NCI-H524 treated with DMSO at 0.1 percent for 48 hours (cell line): Measurements from ENCODE around the gene KIAA0040.

Experiments used
- DNase-seq: peaks from one replicate; lab custom pipeline; 2025; lab: John Stamatoyannopoulos, UW

The KIAA0040 gene

GRCh38 chr1:175171036-175171913 lies 21.3 kb downstream of the KIAA0040 start:
- no peak for DNase-seq

GRCh38 chr1:175169286-175170018 lies 23.1 kb downstream of the KIAA0040 start:
- no peak for DNase-seq

GRCh38 chr1:175168782-175169181 lies 23.8 kb downstream of the KIAA0040 start:
- no peak for DNase-seq

GRCh38 chr1:175167861-175168260 lies 24.7 kb downstream of the KIAA0040 start:
- no peak for DNase-seq

DNA sequence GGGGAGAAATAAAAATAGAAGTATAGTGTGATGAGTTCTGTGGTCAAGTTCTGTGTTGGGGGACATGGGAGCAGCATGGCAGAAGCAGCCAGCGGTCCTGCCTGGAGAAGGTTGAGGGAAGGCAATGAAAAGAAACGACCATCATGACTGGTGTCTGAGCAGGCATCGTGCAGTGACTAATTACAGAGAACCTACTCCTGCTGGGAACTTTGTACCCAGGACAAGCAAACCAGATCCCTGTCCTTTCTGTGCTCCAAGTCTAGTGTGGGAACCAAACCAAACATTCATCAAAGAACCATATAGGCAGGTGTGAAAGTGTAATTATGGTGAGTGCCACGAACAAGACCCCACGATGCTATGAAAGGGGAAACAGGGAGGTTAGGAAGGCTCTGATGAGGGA lies 25.8 kb downstream of the KIAA0040 start:
- DNase-seq = no peak

DNA sequence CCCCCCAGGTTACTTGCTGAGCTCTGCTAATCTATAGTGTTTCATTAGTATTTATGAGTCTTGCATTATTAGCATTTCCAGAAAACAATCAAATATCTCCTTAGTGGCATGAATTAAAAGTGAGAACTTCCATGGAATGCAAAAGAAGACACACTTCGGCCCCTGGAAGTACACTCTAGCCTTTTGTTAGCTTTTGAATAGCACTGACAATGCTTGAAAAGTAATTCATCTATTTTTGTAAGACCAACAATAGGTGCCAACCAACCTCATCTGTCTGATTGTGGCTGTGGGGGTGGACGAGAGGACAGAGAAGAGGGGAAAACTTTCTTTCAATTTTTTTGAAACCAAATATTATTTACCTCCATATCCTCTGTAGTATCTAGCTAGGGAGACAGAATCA lies 27.8 kb downstream of the KIAA0040 start:
- no peak for DNase-seq

DNA sequence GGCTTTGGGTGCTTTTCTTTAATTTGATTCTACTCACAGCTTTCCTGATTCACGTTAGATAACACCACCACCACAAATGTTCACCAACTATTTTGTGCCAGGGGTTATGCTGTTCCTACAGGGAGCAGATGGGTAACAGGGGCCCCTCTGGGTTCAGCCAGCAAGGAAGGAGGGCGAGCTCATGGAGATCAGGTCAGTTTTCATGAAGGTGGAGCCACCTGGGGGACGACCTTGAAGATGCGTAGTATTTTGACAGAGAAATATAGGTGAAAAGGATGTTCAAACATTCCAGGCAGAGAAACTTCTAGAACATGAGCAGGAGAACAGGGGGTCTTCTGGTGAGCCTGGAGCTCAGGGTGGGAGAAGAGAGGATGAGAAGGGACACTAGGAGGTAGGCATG lies 28.9 kb downstream of the KIAA0040 start:
- no peak for DNase-seq

DNA sequence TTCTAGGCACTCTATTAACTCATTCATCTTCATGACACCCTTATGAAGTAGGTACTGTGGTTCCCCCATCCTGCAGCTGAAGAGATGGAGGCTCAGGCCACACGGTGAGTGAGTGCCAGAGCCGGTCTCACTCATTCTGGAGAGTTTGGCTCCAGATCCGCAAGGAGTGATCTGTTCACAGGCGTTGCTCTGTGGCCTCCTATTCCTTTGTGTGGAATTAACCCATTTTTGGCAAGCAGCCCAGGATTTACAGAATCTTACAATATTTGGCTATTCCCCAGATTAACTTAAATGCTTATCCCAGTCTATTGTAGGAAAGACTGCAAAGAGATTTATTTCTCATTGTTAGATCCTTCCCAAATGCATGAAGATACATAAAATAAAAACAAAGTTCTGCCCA lies 29.6 kb downstream of the KIAA0040 start:
- DNase-seq = no peak

GRCh38 chr1:175158170-175158591 lies 34.4 kb downstream of the KIAA0040 start:
- no peak for DNase-seq

DNA sequence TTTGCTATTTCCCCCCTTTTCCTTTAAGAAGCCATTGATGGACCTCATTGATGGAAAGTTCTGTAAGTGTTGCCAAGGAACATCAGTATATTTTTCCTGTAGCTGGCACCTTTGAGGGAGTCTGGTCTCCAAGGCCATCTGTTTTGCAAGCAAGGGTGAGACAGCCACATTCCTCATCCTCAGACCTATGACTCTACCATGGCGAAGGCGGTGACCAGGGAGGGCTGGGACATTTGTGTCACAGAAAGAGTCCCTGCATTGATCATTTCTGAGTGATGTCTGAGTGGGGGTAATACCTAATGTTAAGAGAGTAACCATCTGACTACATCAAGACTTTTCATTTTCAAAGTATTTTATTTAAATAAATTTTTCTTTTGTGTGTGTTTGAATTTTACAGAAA lies 35.4 kb downstream of the KIAA0040 start:
- DNase-seq = no peak

DNA sequence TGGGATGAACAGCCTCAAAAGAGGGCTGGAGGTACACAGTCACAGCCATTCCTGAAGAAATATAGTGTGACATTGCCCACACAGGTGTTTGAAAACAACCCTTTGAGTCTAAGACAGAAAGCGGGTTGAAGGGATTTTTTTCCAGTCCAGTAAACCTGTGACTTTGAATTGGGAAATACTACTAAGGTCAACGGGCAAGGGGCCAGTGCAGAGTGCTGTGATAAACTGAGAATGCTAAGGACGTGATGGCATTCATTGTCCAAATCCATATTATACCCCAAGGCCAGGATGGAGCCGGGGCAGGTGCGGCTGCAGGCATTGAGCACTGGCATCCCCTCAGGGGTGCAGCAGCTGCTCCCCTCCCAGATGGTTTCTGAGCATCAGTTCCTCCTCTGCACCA lies 36.6 kb downstream of the KIAA0040 start:
- DNase-seq = no peak

GRCh38 chr1:175155473-175155856 lies 37.1 kb downstream of the KIAA0040 start:
- no peak for DNase-seq

DNA sequence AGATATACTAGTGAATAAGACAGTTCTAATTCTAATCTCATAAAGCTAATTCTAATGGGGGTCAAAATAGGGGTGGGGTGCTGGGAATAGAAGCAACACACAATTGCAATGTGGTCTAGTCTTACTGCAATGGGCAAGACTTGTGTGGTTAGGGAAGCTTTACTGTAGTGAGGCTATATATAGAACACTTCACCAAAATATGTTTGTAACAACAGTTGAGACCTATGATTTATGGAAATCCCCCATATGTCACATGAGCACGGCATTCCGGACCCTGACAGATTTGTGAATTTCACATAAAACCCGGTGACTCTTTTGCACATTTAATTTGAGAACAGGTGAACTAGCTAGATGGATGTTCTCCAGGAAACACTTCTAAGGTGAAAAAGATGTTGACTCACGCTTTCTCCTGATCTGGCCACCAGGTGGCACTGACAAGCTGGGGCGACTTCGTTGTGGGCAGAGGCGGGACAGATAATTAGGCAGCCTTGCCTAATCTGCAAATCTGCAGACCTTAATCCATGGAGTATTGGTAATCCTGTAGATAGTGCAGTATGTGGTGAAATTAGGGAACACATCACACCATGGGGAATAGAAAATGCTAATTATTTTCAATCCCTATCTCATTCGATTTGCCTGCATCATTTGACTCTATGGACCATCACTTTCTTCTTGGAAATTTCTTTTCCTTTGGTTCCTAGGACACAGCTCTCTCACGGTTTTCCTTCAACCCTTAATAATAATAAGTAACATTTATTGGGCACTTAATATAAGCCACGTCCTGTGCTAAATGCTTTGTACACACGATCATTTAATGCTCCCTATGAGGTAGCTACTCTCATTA lies 37.7 kb downstream of the KIAA0040 start:
- peak; percentile 14 for DNase-seq

DNA sequence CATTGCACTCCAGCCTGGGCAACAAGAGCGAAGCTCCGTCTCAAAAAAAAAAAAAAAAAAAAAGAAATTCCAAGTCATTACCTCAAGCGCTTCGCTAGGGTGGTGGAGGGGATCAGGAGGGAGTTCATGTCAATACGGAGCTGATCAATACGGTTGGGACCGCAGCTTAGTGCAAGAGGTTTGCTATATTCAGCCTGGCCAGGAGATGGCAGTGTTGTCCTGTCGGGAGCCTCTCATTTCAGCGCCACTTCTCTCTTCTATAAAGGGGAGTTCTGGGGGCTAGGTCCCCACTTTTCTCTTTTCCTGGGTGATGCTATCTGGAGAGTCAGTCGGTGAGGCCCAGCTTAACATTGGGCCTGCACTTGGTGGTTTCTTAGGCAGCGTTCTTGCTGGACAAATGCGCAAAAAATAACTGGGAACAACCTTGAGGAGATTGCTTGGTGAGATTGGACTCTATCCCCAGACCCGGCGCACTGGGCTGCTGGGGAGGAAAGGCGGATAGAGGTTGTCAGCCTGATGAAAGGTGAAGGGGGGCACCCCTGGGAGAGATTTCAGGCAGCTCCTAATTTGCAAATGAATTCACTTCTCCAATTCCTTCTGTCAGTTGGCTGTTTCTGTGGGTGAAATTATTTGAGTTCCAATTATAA lies 40.4 kb downstream of the KIAA0040 start:
- no peak for DNase-seq

GRCh38 chr1:175150596-175151319 lies 41.8 kb downstream of the KIAA0040 start:
- DNase-seq = no peak

- no peak for DNase-seq
Observed at GRCh38 chr1:175148068-175148467, 44.5 kb downstream of the KIAA0040 start.

DNA sequence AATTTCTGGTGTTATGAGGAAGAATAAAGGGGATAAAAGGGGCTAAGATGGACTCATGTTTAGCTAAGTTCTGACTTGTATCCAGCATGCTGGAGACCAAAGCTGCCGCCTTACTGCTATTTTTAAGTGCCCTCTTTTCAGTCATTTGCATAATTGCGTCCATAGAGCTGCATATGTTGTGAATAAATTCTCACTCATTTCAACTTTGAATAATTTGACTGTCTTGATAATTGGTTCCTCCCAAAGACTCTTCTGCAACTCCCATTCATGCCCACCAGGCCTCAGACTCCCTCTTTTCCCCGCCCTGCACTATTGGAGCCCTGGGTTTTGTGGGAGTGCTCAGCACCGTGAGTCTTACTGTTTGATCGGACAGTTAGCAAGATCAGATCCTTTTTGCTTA lies 45.0 kb downstream of the KIAA0040 start:
- DNase-seq = no peak

DNA sequence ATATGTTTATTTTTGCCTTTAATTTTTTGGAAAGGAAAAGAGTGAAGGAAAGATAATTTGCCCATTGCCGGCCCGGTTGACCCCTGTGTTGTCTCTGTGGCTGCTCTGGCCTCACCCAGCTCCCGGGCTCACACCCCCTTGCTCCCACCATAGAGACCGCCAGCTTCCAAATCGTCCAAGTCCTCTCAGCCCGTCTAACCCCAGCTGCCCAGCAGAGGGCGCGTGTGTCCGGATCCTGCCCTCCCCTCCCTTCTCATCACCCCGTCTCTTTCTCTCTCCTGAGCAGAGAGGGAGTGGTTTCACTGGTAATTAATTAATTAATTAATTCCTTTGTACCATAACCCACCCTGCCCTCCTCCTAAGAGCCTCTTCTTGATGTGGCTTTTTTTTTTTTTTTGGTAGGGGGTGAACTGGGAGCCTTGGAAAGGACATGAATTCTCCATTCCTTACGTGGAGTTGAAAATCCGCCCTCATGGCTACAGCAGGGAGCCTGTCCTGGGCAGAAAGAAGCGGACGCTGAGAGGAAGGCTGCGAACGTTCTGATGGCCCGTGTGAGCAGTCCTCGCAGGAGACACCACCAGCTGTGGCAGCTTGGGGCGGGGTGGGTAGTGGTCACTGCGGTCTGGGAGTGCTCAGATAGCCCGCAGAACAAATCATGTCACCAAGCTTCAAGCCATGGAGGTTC lies 45.9 kb downstream of the KIAA0040 start:
- no peak for DNase-seq

GRCh38 chr1:175145899-175146528 lies 46.6 kb downstream of the KIAA0040 start:
- no peak for DNase-seq

- no peak for DNase-seq
Observed at GRCh38 chr1:175138579-175138978, 54.0 kb downstream of the KIAA0040 start.
